ENCODE results near the gene SLX9.
"Not testable (repeated sequence)": the region's sequence is repeated elsewhere in the genome, so short reads cannot be mapped to it uniquely, and the experiment has no call there.

SLX9 gene

GRCh38 chr21:45022736-45023135 lies 82.9 kb downstream of the SLX9 start:
- DNase-seq: no peak

GRCh38 chr21:45024516-45024915 lies 84.7 kb downstream of the SLX9 start:
- DNase-seq: not testable (repeated sequence)

- no peak for DNase-seq
Measured at GRCh38 chr21:45026066-45026745, 86.4 kb downstream of the SLX9 start.
